Heart left ventricle (tissue), 13 donors: Measurements from ENCODE around the gene GPX4.

Experiments
- CTCF ChIP-seq, 12 donors: fragments of 200-600 bp; sonication (generic) in 4 of 12; IDR thresholded peaks; one replicate each; pipeline versions ENCODE4 v1.5.0 to v1.8.0; 2018 to 2022; ENCODE audit warnings: antibody characterized with exemption in 12 of 12, mild to moderate bottlenecking in 5 of 12
- POLR2A ChIP-seq, 2 donors: fragments of 450-650 bp; IDR thresholded peaks; one replicate each; pipeline ENCODE4 v1.6.1; 2017; ENCODE audit warnings: antibody characterized with exemption in 2 of 2, mild to moderate bottlenecking in 2 of 2, moderate library complexity in 2 of 2
- donor health status: ischemic (EF 13 %, LVEDD 7.1; RV severe dilation, severe dysfunction).
- donor health status: DM: no; HTN: yes; CAD: no.
- donor health status: DM: no; HTN: no; CAD: no.
- donor health status: ischemic (EF 25% LVEDD 6.9; RV normal size, moderate dysfunction).
- donor health status: ischemic (EF 25% LVEDD 5.7; RV mildly dilated, moderate dysfunction).
- donor health status: ischemic (EF 35%, LVEDD 5.7; RV mildly dilated, moderate dysfunction).
- donor health status: nonischemic (EF 11% LVEDD 7.7; RV severe dilation, severe dysfunction).
- donor health status: DM: yes; HTN: yes; CAD: no.
- donor health status: PGD.
- donor health status: ischemic (EF 29% LVEDD 5.4; RV normal size, mild dysfunction).
- donor health status: nonischemic (EF 23%, LVEDD 6.1; RV moderate dilation, normal function).

GRCh38 chr19:1082928-1083816 is 20.6 kb upstream of the GPX4 start:
- TF ChIP-seq CTCF (IDR thresholded peaks at IDR 0.05) = no peak
- TF ChIP-seq POLR2A (IDR thresholded peaks at IDR 0.05) = no peak
